Lung (tissue), 12 donors: ENCODE measurements around the gene SEMA5A. TPM values are rescaled to one million over a fixed set of nuclear protein-coding genes. Genes with fewer than 3 reads are reported as not detected.

Experiments
- ATAC-seq: fragments of 200-7000 bp; cut with Tn5 transposase; one replicate; pipeline ENCODE4 v1.9.1; 2020; ENCODE audit warnings: moderate number of reproducible peaks; ENCODE audit not compliant: insufficient read depth, low FRiP score
- DNase-seq, 3 donors: peaks; one replicate each; pipeline ENCODE4 v3.0.0-alpha.2; 2013 to 2017
- H3K27ac ChIP-seq, 2 donors: one replicate each; pipeline ENCODE4 v1.5.1; 2013; ENCODE audit warnings: mild to moderate bottlenecking in 2 of 2, moderate library complexity in 2 of 2, control low read depth in 1 of 2, inconsistent platforms in 1 of 2, low read depth in 1 of 2, low read length in 1 of 2
- H3K27me3 ChIP-seq, 3 donors: one replicate each; pipeline ENCODE4 v1.5.1; 2013; ENCODE audit warnings: low read length in 2 of 3; ENCODE audit not compliant: control insufficient read depth in 3 of 3, insufficient read depth in 3 of 3
- H3K36me3 ChIP-seq, 4 donors: one replicate each; pipeline ENCODE4 v1.5.1; 2013; ENCODE audit warnings: low read length in 4 of 4, mild to moderate bottlenecking in 1 of 4, moderate library complexity in 1 of 4; ENCODE audit not compliant: control insufficient read depth in 4 of 4, insufficient read depth in 4 of 4
- H3K4me1 ChIP-seq, 5 donors: one replicate each; pipeline ENCODE4 v1.5.1; 2013; ENCODE audit warnings: low read length in 5 of 5, mild to moderate bottlenecking in 2 of 5, moderate library complexity in 1 of 5; ENCODE audit not compliant: control insufficient read depth in 5 of 5, insufficient read depth in 5 of 5
- H3K4me3 ChIP-seq: one replicate; pipeline ENCODE4 v1.5.1; 2013; ENCODE audit warnings: mild to moderate bottlenecking, control low read depth, moderate library complexity
- H3K9ac ChIP-seq, 2 donors: one replicate each; pipeline ENCODE4 v1.5.1; 2013; ENCODE audit warnings: low read length in 2 of 2, control low read depth in 1 of 2; ENCODE audit not compliant: insufficient read depth in 1 of 2
- H3K9me3 ChIP-seq, 4 donors: one replicate each; pipeline ENCODE4 v1.5.1; 2013; ENCODE audit warnings: low read length in 3 of 4, mild to moderate bottlenecking in 1 of 4, moderate library complexity in 1 of 4; ENCODE audit not compliant: control insufficient read depth in 4 of 4, insufficient read depth in 3 of 4
- WGBS, 2 donors: extraction: QIAGEN DNeasy Blood & Tissue Kit; methylation state at CpG; one replicate each; pipeline ENCODE4 v1.1.7; 2013; 5-methylcytosine and 5-hydroxymethylcytosine counted together
- polyA plus RNA-seq, 2 donors: library from polyadenylated mRNA; stranded (reverse); fragments of 200-250 nt; gene quantifications; one replicate each; pipeline ENCODE4 v1.2.1, GENCODE V29; 2013
- total RNA-seq, 2 donors: library from RNA; depleted of rRNA in 1 of 2; stranded (reverse); fragments of >200 nt in 1 of 2; gene quantifications; one replicate each; pipeline ENCODE4 v1.2.1, GENCODE V29; 2014 to 2021
- TF ChIP-seq, protein P1 (sequence below): IDR thresholded peaks from 2 replicates; pipeline ENCODE4 v1.5.1; 2012; ENCODE audit warnings: mild to moderate bottlenecking; ENCODE audit errors: control extremely low read depth, extremely low read depth
- donor health status: control.
- donor health status: control.
- donor health status: Bipolar disorder and iron deficiency.
- donor health status: healthy.
- donor health status: DM: yes; HTN: yes; CAD: no.

The SEMA5A gene
- total and polyA plus RNA-seq, 4 donors: 3.1 to 44.9 (median 13.7) TPM

DNA sequence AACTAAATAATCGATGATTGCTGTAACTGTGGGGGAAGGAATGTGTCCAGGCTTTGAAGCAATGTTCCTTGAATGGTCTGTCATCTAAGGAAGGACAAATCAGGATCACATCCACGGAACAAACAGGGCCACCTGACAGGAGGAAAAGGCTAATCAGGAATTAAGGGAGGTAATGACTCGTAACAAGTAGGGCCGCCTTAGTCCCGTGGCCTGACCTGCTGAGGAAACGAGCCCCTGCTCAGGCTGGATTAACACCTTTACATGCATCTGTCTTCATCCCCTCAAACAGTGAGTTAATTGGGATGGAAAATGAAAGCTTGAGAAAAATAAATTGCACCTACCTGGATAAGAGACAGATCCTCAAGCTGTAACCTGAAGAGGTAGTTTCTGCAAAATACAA, 227.8 kb downstream of the SEMA5A start:
- ATAC-seq: no peak
- Histone ChIP-seq H3K9ac (no peak overlapping the region), H3K4me3 (no peak overlapping the region), H3K4me1 (peaks cover 0 to 4% (median 0%) of the 10 kb centered on the region in 5 donors), H3K27ac (no peak overlapping the region), H3K36me3 (no peaks in the 10 kb centered on the region), H3K9me3 (peaks cover 0 to 2% (median 0%) of the 10 kb centered on the region in 4 donors), H3K27me3 (no peaks in the 10 kb centered on the region)
- WGBS, 2 donors: 74 to 77% methylated on average over 6 of the region's 6 CpGs
- TF ChIP-seq, protein P1, sequence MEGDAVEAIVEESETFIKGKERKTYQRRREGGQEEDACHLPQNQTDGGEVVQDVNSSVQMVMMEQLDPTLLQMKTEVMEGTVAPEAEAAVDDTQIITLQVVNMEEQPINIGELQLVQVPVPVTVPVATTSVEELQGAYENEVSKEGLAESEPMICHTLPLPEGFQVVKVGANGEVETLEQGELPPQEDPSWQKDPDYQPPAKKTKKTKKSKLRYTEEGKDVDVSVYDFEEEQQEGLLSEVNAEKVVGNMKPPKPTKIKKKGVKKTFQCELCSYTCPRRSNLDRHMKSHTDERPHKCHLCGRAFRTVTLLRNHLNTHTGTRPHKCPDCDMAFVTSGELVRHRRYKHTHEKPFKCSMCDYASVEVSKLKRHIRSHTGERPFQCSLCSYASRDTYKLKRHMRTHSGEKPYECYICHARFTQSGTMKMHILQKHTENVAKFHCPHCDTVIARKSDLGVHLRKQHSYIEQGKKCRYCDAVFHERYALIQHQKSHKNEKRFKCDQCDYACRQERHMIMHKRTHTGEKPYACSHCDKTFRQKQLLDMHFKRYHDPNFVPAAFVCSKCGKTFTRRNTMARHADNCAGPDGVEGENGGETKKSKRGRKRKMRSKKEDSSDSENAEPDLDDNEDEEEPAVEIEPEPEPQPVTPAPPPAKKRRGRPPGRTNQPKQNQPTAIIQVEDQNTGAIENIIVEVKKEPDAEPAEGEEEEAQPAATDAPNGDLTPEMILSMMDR: no peak
- no peak for DNase-seq

DNA sequence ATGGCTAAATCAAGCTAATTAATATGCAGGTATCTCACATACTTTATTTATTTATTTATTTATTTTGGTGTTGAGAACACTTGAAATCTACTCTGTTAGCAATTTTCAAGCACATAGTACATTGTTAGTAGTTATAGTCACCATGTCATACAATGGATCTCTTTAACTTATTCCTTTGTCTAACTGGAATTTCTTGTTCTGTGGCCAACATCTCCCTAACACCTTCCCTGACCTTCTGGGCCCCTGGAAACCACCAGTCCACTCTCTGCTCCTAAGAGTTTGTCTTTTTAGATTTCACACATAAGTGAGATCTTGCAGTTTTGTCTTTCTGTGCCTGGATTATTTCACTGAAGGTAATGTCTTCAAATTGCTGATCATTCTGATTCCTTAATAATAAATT, 229.1 kb downstream of the SEMA5A start:
- no peak for ATAC-seq
- H3K36me3 ChIP-seq: no peaks in the 10 kb centered on the region
- peaks cover 0 to 4% (median 0%) of the 10 kb centered on the region in 5 donors for H3K4me1 ChIP-seq
- no peak overlapping the region for H3K4me3 ChIP-seq
- H3K9ac ChIP-seq: no peak overlapping the region
- no peak overlapping the region for H3K27ac ChIP-seq
- peak in 1 of 3 donors; percentile 11 for DNase-seq
- H3K27me3 ChIP-seq: no peaks in the 10 kb centered on the region
- peaks cover 0 to 2% (median 0%) of the 10 kb centered on the region in 4 donors for H3K9me3 ChIP-seq
- TF ChIP-seq, protein P1: no peak

DNA sequence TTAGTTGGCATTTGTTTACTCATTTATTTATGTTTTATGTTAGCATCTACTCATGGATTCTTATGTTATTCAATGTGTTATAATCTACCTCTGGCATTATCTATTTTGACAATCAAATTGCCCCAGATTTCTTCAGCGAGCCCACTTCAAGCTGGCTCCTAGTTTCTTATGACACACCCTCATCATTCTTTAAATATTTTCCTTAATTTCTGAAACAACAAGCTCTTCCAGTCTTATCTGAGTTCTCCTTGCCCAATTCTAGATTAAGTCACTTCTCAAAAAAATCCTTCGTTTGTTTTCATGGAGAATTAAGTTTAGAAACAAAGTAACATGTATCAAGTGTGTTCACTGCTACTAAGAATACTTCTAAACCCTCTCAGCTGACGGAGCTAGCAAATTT, 229.8 kb downstream of the SEMA5A start:
- Histone ChIP-seq H3K9ac (no peak overlapping the region), H3K27me3 (no peaks in the 10 kb centered on the region), H3K4me1 (peaks cover 0 to 4% (median 0%) of the 10 kb centered on the region in 5 donors), H3K9me3 (peaks cover 0 to 2% (median 0%) of the 10 kb centered on the region in 4 donors), H3K27ac (no peak overlapping the region), H3K4me3 (no peak overlapping the region), H3K36me3 (no peaks in the 10 kb centered on the region)
- no peak for ATAC-seq
- TF ChIP-seq, protein P1: no peak
- DNase-seq: no peak
- 48 to 80% methylated on average over 3 of the region's 3 CpGs for WGBS, 2 donors

DNA sequence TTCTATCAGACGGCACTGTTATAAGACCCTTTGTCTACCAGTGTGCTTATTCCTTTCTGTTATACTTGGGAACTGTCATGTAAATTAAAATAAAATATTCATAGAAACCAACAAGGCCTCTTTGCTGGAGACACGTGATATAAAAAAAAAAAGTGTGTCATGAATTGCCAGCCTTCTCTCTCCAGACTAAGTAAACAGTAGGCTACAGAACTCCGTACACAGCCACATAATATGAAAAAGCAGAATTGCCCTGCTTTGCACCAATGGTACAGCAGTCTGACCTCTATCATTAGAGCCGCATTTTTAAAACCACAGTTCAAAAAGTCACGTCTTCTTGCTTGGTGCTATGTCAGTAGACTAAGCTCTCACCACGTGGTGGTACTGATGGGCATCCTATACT, 231.3 kb downstream of the SEMA5A start:
- TF ChIP-seq, protein P1: no peak
- ATAC-seq: no peak
- 60 to 73% methylated on average over 6 of the region's 6 CpGs for WGBS, 2 donors

More for the DNA sequence above, 231.3 kb downstream of the SEMA5A start:
- Histone ChIP-seq H3K9me3 (no peaks in the 10 kb centered on the region), H3K4me3 (no peak overlapping the region), H3K27ac (no peak overlapping the region), H3K27me3 (no peaks in the 10 kb centered on the region), H3K4me1 (peaks cover 0 to 4% (median 0%) of the 10 kb centered on the region in 5 donors), H3K36me3 (no peaks in the 10 kb centered on the region), H3K9ac (no peak overlapping the region)
- peak in 1 of 3 donors; percentile 4 for DNase-seq
